Stimulated activated CD8-positive, alpha-beta memory T cell treated with anti-CD3 and anti-CD28 coated beads, Interleukin-4, amount 100 ng/mL, for 1 hour (primary cell): Measurements from ENCODE around the gene ATP7B.

Experiments
- DNase-seq, 2 donors: peaks; one replicate each; pipeline ENCODE4 v3.0.0-alpha.2; 2020; ENCODE audit warnings: low read depth in 2 of 2, low spot score in 1 of 2

Gene ATP7B

DNA sequence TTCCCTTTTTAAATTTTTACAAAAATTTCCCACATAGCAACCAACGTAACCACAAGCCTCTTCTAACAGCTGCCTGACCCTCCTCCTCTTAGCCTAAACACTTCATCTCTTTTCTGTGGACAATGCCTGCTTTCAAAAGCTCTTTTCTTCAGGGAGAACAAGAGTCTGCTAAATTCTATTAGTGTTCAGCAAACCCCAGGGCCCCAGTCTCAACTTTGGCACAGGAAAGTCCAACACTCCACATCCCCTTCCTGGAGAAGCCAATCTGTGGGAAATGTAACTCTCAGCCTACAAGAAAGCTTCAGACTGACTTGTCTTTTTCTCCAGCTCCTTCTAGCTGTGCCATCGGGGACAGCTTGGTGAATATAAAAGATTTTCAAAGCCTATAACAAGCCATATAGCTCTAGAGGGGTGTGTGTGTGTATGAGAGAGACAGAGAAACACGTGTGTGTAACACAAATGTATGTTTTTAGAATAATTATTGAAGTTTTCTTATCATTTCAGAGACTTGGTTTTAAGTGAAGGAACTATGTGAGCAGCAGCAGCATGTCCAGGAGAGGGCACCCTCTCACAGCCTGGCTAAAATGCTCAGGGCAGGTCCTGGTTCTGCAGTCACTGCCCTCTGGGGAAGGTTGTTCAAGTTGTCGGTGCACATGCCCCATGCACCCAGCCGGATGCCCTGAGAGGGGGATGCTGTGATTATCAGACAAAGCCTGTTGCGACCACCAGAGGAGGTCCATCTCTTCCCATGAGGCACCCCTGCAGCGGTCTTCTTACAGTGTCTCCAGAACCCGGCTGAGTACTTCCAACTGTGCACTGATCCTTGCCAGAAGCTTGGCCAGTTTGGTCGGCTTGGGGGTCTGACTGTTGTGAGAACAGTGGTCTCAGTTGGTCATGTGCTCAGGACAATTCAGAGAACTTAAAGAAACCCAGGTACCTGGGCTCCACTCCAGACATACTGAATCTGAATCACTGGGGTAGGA lies 115.1 kb downstream of the ATP7B start:
- no peak for DNase-seq

DNA sequence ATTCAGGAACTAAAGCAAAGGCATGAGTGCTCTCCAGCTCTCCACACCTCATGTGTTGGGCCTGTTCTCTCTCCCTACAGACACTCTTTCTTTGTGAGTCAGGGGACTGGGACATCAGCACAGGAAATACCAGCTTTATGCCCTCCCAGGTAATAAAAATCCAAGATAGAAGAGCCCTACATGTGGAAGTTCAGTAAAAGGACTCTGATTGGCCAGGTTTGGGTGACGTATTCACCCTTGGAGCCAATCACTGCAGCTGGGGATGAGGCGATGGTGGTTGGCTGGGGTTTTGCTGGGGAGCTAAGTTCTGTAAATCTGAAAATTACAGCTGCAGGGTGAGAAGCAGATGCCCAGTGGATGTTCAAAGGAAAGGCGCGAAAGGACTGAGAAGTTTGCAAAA lies 117.0 kb downstream of the ATP7B start:
- no peak for DNase-seq

GRCh38 chr13:51892657-51893056 lies 118.6 kb downstream of the ATP7B start:
- no peak for DNase-seq

DNA sequence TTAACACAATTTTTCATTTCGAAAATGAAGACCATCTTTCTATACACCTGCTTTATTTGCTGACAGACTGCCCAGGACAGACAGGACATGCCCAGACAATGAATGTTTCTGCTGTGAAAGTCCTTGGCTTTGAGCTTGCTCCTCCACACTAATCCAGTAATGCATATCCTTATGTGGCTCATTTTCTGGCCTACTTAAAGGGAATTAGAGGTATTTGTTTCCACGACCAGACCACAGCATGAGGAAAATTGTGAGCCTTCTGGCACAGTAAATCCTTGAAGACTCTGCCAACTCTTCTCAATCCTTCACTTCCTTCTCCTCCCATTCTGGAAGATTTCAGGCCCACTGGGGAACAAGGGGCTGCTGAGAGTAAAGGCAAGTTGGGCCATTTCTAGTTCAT lies 123.8 kb downstream of the ATP7B start:
- no peak for DNase-seq

- no peak for DNase-seq
These were observed 125.6 kb downstream of the ATP7B start for GRCh38 chr13:51885651-51886050.

DNA sequence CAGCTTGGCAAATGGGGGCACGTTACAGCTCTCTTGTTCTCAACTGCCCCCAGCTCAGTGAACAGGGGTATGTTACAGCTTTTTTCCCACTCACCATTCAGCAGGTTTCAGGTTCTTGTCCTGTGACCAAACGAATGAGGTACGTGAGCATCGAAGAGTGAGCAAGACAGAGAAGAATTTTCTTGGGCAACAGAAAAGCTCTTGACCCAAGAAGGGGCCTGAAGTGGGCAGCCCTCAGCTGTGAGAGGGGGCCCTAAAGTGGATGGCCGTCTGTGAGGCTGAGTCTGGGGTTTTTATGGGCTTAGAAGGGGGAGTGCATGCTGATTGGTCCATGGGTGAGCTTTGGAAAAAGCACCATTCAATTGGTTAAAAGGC lies 128.0 kb downstream of the ATP7B start:
- DNase-seq: no peak
